Testis (tissue), 3 donors: Measurements from ENCODE around the gene MAN1A1. TPM values are rescaled to one million over a fixed set of nuclear protein-coding genes. Genes with fewer than 3 reads are reported as not detected.

Experiments used
- DNase-seq: peaks from one replicate; pipeline ENCODE4 v3.0.0-alpha.2; 2019
- H3K27ac ChIP-seq, 2 donors: fragments of 200-600 bp; sonication (generic); one replicate each; pipeline ENCODE4 v1.5.1; 2019
- H3K27me3 ChIP-seq: fragments of 200-600 bp; sonication (generic); one replicate; pipeline ENCODE4 v1.5.1; 2019
- H3K36me3 ChIP-seq: fragments of 200-600 bp; sonication (generic); one replicate; pipeline ENCODE4 v1.5.1; 2017; ENCODE audit warnings: low read depth; ENCODE audit errors: missing control alignments
- H3K4me1 ChIP-seq: fragments of 200-600 bp; sonication (generic); one replicate; pipeline ENCODE4 v1.5.1; 2019
- H3K4me3 ChIP-seq, 2 donors: fragments of 200-600 bp; sonication (generic); one replicate each; pipeline ENCODE4 v1.5.1; 2017 to 2019
- H3K9me3 ChIP-seq: fragments of 200-600 bp; sonication (generic); one replicate; pipeline ENCODE4 v1.5.1; 2017
- CTCF ChIP-seq, 3 experiments: fragments of 450-650 bp in 2 of 3; fragments of 200-600 bp in 1 of 3; sonication (generic) in 1 of 3; IDR thresholded peaks; one replicate each; pipeline ENCODE4 v1.5.1; 2016 to 2019; ENCODE audit warnings: antibody characterized with exemption in 3 of 3, mild to moderate bottlenecking in 2 of 3, moderate library complexity in 1 of 3
- POLR2A ChIP-seq: fragments of 450-650 bp; IDR thresholded peaks from one replicate; pipeline ENCODE4 v1.6.1; 2017; ENCODE audit warnings: antibody characterized with exemption, mild to moderate bottlenecking, moderate library complexity
- WGBS, 2 donors: methylation state at CpG; one replicate each; pipeline ENCODE4 v1.1.5; 2018; 5-methylcytosine and 5-hydroxymethylcytosine counted together
- intact Hi-C: fragments of 100-400 bp; cut with DNase I; formaldehyde crosslinking; loops from one replicate; pipeline ENCODE4 v1.15.1; 2023; ENCODE audit warnings: low total_unique reads
- polyA plus RNA-seq: library from polyadenylated mRNA; stranded (reverse); fragments of 350-450 nt; fragmentation: Illumina TruSeq; extraction: RNeasy Lipid Tissue Mini Kit (QIAGEN cat#74804); gene quantifications from one replicate; pipeline ENCODE4 v1.2.3, GENCODE V29; 2014; ENCODE audit warnings: low read depth, low replicate concordance; ENCODE audit not compliant: insufficient read depth
- total RNA-seq, 2 donors: library from RNA; depleted of rRNA; stranded (reverse); fragments of >200 nt; gene quantifications; one replicate each; pipeline ENCODE4 v1.2.3, GENCODE V29; 2016

Gene MAN1A1
- total and polyA plus RNA-seq, 3 donors from 2014 or later = 12.8 to 21.1 (median 15.0) TPM

DNA sequence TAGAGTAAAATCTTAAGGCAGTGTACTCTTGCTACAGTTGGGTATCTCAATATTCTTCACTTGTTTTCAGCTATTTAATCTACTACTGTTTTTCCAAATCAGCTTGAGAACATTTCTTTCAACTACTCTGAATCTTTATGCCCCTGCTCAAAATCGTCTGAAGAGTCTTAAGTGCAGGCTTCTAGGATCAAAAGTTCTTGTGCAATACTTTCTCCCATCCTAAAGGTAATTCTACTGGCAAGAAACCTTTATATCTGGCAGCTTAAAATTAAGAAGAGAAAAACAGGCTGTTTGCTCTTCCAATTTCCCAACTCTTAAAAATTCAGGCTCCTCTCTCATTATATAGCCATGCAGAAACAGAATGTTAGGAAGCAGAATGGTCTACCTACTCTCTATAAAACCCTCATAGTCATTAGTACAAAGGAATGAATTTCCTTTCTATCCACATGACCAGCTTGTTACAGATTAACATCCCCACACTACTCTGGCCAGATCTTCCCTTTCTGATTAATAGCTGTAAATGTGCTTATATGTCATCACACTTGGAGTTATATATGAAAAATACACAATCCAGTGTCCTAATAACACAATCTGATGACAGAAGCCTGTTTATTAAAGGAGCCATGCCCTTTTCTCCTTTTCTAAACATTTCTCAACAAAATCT, 148.9 kb downstream of the MAN1A1 start:
- Histone ChIP-seq H3K27me3 (no peaks in the 10 kb centered on the region), H3K4me3 (no peak overlapping the region), H3K4me1 (no peaks in the 10 kb centered on the region), H3K27ac (no peak overlapping the region), H3K36me3 (no peaks in the 10 kb centered on the region), H3K9me3 (no peaks in the 10 kb centered on the region)
- TF ChIP-seq POLR2A (no peak), CTCF (IDR thresholded peaks at IDR 0.05) (no peak)
- DNase-seq = no peak
- WGBS, 2 donors = 90 to 91% methylated on average over 1 of the region's 1 CpG
- intact Hi-C loops = no loop called here

- 89 to 95% methylated on average over 5 of the region's 5 CpGs for WGBS, 2 donors
- Histone ChIP-seq H3K9me3 (no peaks in the 10 kb centered on the region), H3K27ac (no peak overlapping the region), H3K4me3 (no peak overlapping the region), H3K36me3 (no peaks in the 10 kb centered on the region), H3K27me3 (no peaks in the 10 kb centered on the region), H3K4me1 (no peaks in the 10 kb centered on the region)
- TF ChIP-seq POLR2A (no peak), CTCF (IDR thresholded peaks at IDR 0.05) (no peak)
- DNase-seq = no peak
- intact Hi-C loops = no loop called here
Measured at GRCh38 chr6:119197271-119197670, 152.3 kb downstream of the MAN1A1 start.

DNA sequence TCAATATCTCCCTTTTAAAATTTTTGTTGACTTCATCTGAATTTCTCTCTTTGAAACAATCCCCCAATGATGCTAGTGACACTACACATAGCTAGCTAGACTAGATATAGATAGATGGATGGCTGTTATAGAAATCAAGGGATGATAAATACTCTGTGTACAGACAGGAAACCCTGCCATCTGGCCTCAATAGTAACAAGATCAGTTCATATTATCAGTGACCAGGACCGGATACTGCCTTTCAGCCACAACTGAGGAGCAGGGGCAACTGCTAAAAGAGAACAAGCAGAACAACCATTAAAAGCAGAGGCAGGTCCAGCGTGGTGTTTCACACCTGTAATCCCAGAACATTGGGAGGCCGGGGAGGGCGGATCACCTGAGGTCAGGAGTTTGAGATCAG, 152.8 kb downstream of the MAN1A1 start:
- Histone ChIP-seq H3K36me3 (no peaks in the 10 kb centered on the region), H3K4me3 (no peak overlapping the region), H3K27ac (no peak overlapping the region), H3K27me3 (no peaks in the 10 kb centered on the region), H3K4me1 (no peaks in the 10 kb centered on the region), H3K9me3 (no peaks in the 10 kb centered on the region)
- intact Hi-C loops = no loop called here
- 86 to 88% methylated on average over 4 of the region's 4 CpGs for WGBS, 2 donors
- no peak for DNase-seq
- no peak for TF ChIP-seq POLR2A
- no peak for TF ChIP-seq CTCF (IDR thresholded peaks at IDR 0.05)

- no peaks in the 10 kb centered on the region for H3K9me3 ChIP-seq
- TF ChIP-seq CTCF (IDR thresholded peaks at IDR 0.05) = no peak
- TF ChIP-seq POLR2A = no peak
- H3K27ac ChIP-seq = no peak overlapping the region
- no peak overlapping the region for H3K4me3 ChIP-seq
- no peak for DNase-seq
- WGBS, 2 donors = 86 to 89% methylated on average over 5 of the region's 5 CpGs
- H3K36me3 ChIP-seq = no peaks in the 10 kb centered on the region
- H3K4me1 ChIP-seq = no peaks in the 10 kb centered on the region
- no peaks in the 10 kb centered on the region for H3K27me3 ChIP-seq
- intact Hi-C loops = no loop called here
Measured at GRCh38 chr6:119195848-119196247, 153.7 kb downstream of the MAN1A1 start.

DNA sequence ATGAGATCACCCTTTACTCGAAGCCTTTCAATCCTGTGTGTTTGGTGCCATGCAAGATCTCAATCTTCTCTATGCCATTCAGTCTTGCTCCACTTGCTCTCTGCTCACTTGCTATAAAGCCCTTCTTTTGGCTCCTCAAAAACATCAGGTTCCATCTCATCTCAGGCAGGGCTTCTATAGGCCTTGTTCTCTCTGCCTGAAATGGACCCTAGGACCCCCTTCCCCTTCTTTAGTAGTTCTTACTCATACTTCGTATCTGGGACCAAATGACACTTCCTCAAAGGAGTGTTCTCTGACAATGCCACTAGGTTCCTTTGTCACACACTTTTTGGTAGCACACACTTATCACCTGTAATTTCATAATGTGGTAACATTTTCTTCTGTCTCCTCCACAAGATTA, 154.4 kb downstream of the MAN1A1 start:
- H3K27ac ChIP-seq = no peak overlapping the region
- no peaks in the 10 kb centered on the region for H3K9me3 ChIP-seq
- no peak overlapping the region for H3K4me3 ChIP-seq
- WGBS, 2 donors = 92% methylated on average over 2 of the region's 2 CpGs
- H3K36me3 ChIP-seq = no peaks in the 10 kb centered on the region
- DNase-seq = no peak
- intact Hi-C loops = no loop called here
- no peak for TF ChIP-seq POLR2A
- TF ChIP-seq CTCF (IDR thresholded peaks at IDR 0.05) = no peak
- no peaks in the 10 kb centered on the region for H3K4me1 ChIP-seq
- H3K27me3 ChIP-seq = no peaks in the 10 kb centered on the region
